Measurements from ENCODE around the gene OR2F1.
A peak's percentile ranks its signal among the peaks of the same experiment; 100 is the strongest.

The OR2F1 gene

DNA sequence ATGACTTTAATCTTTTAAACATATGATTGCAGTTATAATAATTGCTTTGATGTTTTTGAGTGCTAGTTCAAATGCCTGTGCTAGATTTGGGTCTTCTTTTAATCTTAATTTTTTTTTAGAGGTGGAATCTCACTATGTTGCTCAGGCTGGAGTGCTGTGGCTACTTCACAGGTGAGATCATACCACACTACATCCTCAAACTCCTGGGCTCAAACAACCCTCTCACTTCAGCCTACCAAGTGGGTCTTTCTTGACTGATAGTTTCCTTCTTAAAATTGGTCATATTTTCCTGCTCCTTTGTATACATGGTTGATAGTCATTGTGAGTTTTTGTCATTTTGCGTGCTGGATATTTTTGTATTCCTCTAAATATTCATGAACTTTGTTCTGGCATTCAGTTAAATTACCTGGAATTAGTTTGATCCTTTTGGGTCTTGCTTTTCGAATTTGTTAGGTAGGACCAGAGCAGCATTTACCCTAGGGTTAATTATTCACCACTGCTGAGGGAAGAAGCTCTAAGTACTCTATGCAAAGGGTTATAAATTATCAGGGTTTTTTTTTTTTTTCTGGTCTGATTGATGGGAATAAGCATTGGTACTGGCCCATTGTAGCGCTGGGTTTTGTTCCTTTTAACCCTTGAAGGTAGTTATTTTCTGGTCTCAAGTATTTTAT, 40.6 kb upstream of the OR2F1 start:
- DNase-seq (ENCODE audit: low read depth), result no peak
- TF ChIP-seq, protein P1, sequence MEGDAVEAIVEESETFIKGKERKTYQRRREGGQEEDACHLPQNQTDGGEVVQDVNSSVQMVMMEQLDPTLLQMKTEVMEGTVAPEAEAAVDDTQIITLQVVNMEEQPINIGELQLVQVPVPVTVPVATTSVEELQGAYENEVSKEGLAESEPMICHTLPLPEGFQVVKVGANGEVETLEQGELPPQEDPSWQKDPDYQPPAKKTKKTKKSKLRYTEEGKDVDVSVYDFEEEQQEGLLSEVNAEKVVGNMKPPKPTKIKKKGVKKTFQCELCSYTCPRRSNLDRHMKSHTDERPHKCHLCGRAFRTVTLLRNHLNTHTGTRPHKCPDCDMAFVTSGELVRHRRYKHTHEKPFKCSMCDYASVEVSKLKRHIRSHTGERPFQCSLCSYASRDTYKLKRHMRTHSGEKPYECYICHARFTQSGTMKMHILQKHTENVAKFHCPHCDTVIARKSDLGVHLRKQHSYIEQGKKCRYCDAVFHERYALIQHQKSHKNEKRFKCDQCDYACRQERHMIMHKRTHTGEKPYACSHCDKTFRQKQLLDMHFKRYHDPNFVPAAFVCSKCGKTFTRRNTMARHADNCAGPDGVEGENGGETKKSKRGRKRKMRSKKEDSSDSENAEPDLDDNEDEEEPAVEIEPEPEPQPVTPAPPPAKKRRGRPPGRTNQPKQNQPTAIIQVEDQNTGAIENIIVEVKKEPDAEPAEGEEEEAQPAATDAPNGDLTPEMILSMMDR (IDR thresholded peaks at IDR 0.05; ENCODE audit: insufficient read depth, low read depth, low read length, missing control alignments), result no peak
- H3K4me3 ChIP-seq (ENCODE audit: low read length), result no peak overlapping the region

DNA sequence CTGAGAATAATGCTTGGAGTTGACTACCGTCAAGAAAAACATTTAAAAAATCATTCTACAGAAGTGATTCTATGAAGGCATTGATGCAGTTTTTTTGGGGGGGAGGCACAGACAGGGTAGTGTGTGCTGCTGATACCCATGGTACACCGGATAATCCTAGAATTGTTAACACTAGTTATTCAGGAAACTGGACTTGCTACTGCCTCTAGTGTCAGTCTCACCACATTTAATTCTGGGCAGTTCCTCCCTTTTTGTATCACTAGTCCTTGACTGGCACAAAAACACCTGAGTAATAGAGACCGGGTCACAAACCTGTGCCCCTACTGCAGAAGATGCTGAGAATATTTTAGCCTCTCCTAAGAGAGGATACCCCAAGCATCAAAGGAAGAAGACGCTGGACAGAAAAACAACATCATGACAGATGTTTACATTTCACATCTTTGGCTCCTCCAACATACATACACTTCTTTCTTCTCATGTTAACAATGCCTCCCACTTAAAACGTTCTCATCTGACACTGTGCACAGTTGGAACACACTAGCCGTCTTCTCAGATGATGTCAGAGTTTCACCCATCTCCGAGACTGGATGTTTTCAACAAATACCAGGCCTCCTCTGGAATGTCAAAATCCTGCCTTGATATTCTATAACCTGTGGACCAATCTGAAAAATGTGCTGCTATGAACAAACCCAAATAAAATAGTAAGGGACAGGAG, 39.5 kb upstream of the OR2F1 start:
- no peak for DNase-seq (ENCODE audit: low read depth)
- no peak overlapping the region for H3K4me3 ChIP-seq (ENCODE audit: low read length)

DNA sequence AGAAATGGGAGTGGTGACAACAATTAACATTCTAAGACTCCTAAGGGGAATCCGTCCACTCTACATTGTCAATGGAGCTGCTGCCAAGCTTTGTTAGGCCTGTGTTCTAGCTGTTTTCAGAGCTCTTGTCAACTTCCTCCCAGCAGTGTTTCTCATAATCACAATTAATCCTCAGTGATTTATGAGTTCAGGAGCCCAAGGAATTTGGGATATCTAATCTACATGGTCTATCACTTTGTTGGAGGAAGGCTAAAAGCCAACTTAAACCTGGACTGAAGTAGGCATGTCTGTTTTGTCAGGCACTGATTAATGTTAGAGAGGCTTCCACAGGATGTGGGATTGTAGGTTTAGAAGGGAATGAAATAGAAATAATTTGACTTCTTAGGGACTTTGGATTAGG, 29.8 kb upstream of the OR2F1 start:
- TF ChIP-seq, protein P1 (IDR thresholded peaks at IDR 0.05; ENCODE audit: insufficient read depth, low read depth, low read length, missing control alignments), result no peak
- no peak overlapping the region for H3K4me3 ChIP-seq (ENCODE audit: low read length)
- no peak for DNase-seq (ENCODE audit: low read depth)

More for the DNA sequence above, 39.5 kb upstream of the OR2F1 start:
- TF ChIP-seq, protein P1 (IDR thresholded peaks at IDR 0.05; ENCODE audit: insufficient read depth, low read depth, low read length, missing control alignments), result peak; percentile 21

DNA sequence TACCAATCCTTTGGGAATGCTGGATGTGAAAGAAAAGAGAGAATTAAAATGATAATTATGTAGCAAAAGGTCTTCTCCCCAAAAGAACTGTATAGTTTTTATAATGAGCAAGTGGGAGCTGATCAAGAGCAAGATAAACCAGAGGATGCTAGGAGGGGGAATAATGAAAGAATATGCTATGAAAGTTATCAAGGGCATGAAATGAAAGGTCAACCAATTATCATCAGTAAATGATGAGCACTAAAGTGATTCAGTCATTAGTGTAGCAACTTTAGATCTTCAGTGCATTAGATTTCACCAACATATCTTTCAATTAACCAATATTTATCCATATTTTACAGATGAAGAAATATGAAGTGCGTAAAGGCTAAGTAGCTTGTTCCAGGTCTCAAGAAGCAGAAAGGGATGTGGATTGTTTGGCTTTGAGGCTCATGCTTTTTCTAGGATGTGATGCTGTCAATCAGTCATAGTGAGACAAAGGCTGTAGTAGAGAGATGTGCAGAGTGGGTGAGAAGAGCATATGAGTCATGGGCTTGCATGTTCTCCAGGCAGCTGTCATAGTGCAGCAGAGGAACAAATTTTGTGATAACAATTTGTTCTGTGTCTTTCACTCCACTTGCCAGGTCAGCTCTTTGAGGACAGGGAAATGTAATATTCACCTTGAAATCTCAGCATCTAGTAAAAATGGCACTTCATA, 25.3 kb upstream of the OR2F1 start:
- H3K4me3 ChIP-seq (ENCODE audit: low read length), result no peak overlapping the region
- TF ChIP-seq, protein P1 (IDR thresholded peaks at IDR 0.05; ENCODE audit: insufficient read depth, low read depth, low read length, missing control alignments), result no peak
- peak; percentile 36 for DNase-seq (ENCODE audit: low read depth)

DNA sequence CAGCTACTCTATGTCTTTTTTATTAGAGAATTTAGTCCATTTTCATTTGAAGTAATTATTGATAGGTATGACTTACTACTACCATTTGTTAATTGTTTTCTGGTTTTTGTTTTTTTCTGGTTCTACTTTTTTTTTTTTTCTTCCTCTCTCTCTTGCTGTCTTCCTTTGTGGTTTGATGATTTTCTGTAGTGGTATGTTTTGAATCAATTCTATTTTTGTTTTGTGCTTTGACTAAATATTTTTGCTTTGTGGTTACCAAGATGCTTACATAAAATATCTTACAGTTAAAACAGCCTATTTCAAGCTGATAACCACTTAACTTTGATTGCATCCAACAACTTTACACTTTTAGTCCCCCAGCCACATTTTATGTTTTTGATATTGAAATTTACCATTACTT, 22.9 kb upstream of the OR2F1 start:
- no peak for DNase-seq (ENCODE audit: low read depth)
- TF ChIP-seq, protein P1 (IDR thresholded peaks at IDR 0.05; ENCODE audit: insufficient read depth, low read depth, low read length, missing control alignments), result no peak
- no peak overlapping the region for H3K4me3 ChIP-seq (ENCODE audit: low read length)

DNA sequence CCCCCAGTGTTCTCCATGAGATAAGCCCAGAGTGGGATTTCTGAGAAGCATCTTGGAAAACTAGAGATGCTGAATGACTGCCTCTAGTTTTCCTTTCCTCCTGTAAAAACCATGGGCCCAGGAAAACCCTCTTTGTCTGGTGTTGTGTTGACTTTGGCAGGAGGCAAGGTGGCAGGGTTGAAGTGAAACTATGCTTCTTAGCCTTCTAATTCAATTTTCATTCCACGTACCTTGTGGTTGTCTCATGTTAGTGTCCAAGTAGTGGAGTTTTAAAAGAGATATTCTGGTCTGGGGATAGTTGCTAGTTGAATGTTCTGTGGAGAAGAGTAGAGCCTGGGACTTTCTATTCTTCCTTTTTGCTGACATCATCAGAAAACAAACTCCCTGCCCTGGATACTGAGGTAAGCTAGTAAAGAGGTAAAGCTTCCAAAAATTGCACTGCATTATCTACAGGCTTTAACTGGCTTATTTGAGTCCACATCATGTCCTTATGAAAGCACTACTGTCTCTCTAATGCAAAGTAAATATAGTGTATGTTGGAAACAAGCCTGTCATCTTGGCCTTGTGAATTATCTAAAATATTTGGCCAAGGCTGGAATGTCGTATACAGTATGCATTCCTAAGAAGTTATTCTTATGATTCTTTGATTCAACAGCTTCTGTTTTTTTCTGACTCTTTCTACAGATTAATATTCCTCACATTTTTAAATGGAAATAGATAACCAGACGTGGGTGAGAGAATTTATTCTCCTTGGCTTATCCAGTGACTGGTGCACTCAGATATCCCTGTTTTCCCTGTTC, 19.9 kb upstream of the OR2F1 start, which contains the start of gene OR2F2:
TSS of gene OR2F2 (plus strand) at position 708 of the 800 bp plus-strand sequence. CDS start at position 708, 0 bp downstream.
- no peak for DNase-seq (ENCODE audit: low read depth)
- H3K4me3 ChIP-seq (ENCODE audit: low read length), result no peak within 1 kb of the TSS
- TF ChIP-seq, protein P1 (IDR thresholded peaks at IDR 0.05; ENCODE audit: insufficient read depth, low read depth, low read length, missing control alignments), result no peak
